ENCODE data around the gene FASTKD1. TPM values are rescaled to one million over a fixed set of nuclear protein-coding genes. Genes with fewer than 3 reads are reported as not detected.

The FASTKD1 gene
- polyA plus RNA-seq, 3 donors: 29.3 to 41.6 (median 41.2) TPM

- DNase-seq: no peak
Measured at GRCh38 chr2:169511818-169512217, 61.8 kb downstream of the FASTKD1 start.

DNA sequence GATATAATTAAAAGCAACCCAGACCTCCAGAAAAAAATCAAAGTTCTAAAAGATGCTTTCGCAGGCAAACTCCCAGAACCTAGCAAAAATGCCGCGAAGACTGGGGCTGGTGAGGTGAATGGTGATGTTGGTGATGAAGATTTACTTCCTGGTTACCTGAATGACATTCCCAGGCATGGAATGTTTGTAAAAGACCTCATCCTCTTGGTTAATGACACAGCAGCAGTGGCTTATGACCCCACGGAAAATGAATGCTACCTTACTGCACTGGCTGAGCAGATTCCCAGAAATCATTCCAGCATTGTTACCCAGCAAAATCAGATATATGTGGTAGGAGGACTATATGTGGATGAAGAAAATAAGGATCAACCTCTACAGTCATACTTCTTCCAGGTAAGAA, 63.2 kb downstream of the FASTKD1 start:
- DNase-seq: no peak

GRCh38 chr2:169509955-169510354, 63.7 kb downstream of the FASTKD1 start:
- DNase-seq: no peak

DNA sequence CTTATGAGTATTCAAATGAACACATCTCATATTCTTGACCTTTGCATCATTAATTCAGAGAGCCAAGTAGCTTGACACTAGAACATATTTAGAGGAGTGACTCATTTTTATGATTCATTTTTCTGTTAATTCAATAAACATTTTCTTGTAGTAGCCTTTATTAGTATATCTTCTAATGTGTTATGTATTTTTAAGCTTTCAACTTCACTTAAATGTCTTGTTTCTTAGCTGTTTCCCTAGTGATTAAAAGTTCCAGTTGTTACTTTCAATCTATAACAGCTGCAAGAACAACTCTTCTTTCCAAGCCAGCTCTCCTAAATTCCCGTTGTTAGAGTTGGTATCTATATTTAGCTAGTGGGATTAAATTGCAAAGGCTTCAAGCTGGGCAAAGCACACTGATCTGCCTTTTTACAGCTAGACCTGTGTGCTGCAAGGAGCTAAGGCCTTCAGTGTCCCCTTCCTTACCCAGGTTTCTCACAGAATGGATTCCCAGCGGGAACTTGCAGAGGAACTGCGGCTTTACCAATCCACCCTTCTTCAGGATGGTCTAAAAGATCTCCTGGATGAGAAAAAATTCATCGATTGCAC, 64.3 kb downstream of the FASTKD1 start, which contains the start of gene KLHL41:
KLHL41 (plus strand) TSS at position 405 of the 588 bp plus-strand sequence; CDS start at position 482, 77 bp downstream.
- peak; percentile 23 for DNase-seq

DNA sequence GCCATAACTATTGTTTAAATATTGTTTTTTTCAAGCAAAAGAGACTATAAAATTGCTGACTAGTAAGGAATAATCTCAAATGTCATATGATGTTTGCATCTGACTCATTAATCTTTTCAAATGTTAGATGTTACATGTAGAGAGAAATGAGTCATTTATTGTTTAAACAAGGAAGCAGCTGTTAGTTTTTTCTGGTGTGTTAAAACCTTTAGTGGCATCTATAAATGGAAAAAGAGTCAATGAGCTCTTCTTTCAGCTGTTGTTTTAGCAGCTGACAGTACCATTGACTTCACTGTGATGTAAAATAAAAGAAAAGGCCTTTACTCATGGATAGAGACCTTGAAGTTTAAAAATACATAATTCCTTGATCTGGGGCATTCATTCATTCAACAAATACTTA, 66.0 kb downstream of the FASTKD1 start:
- no peak for DNase-seq

- no peak for DNase-seq
Measured at GRCh38 chr2:169504651-169505050, 69.0 kb downstream of the FASTKD1 start.

DNA sequence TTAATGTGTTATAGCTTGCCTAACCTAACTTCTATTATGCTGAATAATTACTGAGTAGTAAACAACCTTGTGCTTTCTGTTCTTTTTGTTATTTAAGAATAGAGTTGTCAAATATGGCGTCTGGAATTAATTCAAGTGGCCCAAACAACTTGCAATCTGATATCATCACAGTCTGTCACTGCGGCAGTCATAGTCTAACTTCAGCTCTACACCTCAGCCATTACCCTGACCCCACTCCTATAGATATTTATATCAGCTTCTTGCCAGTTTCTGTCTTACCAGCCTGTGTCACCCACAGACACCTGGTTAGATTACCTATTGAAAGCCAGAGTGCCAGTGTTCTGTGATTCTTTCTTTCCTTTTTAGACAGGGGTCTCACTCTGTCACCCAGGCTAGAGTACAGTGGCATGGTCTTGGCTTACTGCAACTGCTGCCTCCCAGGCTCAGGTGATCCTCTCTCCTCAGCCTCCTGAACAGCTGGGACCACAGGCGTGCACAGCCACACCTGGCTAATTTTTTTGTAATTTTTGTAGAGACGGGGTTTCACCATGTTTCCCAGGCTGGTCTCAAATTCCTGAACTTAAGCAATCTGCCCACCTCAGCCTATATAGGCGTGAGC, 78.2 kb downstream of the FASTKD1 start:
- no peak for DNase-seq

GRCh38 chr2:169493360-169493759, 80.3 kb downstream of the FASTKD1 start:
- no peak for DNase-seq

GRCh38 chr2:169491378-169491777, 82.3 kb downstream of the FASTKD1 start:
- DNase-seq: no peak

DNA sequence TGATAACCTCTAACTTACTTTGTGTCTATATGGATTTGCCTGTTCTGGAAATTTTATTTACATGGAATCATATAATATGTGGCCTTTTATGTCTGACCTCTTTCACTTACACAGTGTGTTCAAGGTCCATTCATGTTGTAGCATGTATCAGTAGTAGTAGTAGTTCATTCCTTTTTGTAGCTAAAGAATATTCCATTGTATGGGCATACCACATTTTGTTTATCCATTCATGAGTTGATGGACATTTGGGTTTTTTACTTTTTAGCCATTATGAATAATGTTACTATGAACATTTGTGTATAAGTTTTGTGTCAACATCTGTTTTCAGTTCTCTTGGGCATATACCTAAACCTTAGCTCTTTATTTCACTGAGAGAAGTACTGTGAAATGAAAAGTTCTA, 82.8 kb downstream of the FASTKD1 start:
- no peak for DNase-seq

DNA sequence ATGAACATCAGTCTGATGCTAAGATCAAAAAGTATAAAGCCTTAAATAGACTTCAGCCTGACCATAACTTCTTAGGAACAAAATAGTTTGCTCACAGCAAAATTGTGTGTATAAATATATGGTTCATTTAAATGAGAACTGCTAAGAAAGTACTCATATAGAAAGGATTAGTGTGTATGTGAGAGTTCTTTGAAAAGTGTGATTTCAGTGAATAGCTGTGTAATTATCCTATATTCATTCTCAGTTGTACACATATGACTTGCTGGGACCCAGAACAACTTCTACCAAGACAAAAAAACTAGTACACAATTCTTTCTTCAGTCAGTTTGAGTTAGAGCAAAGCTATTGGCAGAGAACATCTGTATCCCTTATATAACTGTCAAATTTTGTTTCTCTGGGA, 87.2 kb downstream of the FASTKD1 start:
- DNase-seq: no peak

DNA sequence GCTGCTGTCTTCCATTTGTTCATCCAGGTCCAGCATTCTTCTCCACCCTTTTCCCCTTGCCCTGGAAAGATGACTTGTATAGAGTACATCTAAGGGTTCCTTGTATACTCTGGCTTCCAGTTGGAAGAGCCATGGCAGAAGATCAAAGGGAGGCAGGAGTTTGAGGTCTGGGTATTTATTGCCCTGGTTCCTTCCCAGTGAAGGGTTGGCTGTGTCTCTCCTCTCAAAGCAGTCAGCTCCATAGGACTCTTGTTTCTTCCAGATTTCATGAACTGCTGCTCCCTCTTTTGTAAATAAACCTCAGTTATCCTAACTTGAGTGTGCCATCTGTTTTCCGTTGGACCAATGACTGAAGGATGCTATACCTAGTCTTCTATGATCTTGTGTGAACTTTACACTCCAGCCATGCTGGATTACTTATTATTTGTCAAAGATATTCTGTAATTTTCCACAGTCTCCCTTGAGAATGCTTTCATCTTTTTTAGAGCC, 88.0 kb downstream of the FASTKD1 start:
- no peak for DNase-seq

GRCh38 chr2:169480079-169480465, 93.6 kb downstream of the FASTKD1 start:
- no peak for DNase-seq

Other genes with a start within 250 kb of the FASTKD1 start
- 100 to 1,000 TPM; 145 to 232 (median 204) TPM for gene LRP2, start 211.3 kb downstream of the FASTKD1 start, polyA plus RNA-seq (ENCODE audit: insufficient read length in 3 of 3)
- 10 to 100 TPM in 2 of 3 donors, 1 to 10 TPM in 1; 6.1 to 16.9 (median 16.8) TPM for gene BBS5, start 94.4 kb downstream of the FASTKD1 start, polyA plus RNA-seq (ENCODE audit: insufficient read length in 3 of 3)
- gene KLHL41, start 64.2 kb downstream of the FASTKD1 start, polyA plus RNA-seq (ENCODE audit: insufficient read length in 3 of 3): 1 to 10 TPM; 1.6 to 3.2 (median 2.3) TPM
- gene PPIG, start 10.5 kb upstream of the FASTKD1 start, polyA plus RNA-seq (ENCODE audit: insufficient read length in 3 of 3): 10 to 100 TPM; 85.5 to 96.3 (median 93.3) TPM
- 1 to 10 TPM; 2.6 to 3.9 (median 3.3) TPM for gene CFAP210, start 120.5 kb upstream of the FASTKD1 start, polyA plus RNA-seq (ENCODE audit: insufficient read length in 3 of 3)
- 10 to 100 TPM; 10.9 to 20.1 (median 19.1) TPM for gene PHOSPHO2, start 120.6 kb upstream of the FASTKD1 start, polyA plus RNA-seq (ENCODE audit: insufficient read length in 3 of 3)
- gene KLHL23, start 160.0 kb upstream of the FASTKD1 start, polyA plus RNA-seq (ENCODE audit: insufficient read length in 3 of 3): 10 to 100 TPM; 32.1 to 43.3 (median 36.8) TPM
- gene SSB, start 225.0 kb upstream of the FASTKD1 start, polyA plus RNA-seq (ENCODE audit: insufficient read length in 3 of 3): 100 to 1,000 TPM; 171 to 181 (median 172) TPM